ENCODE results near the gene DNAI4. TPM values are rescaled to one million over a fixed set of nuclear protein-coding genes. Genes with fewer than 3 reads are reported as not detected.

DNAI4 gene
- total and polyA plus RNA-seq, 12 donors, result 0.44 to 24.5 (median 13.5) TPM

DNA sequence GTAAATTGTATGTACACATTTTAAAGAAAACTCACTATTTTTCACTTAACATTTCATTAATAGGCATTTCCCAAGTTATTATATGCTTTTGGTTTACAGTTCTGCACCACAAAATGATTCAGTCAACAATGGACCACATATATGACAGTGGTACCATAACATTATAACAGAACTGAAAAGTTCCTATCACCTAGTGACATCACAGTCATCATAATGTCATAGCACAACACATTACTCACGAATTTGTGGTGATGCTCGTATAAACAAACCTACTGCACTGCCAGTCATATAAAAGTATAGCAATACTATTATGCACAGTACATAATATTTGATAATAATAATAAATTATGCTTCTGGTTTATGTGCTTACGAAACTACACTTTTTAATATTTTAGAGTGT lies 30.9 kb downstream of the DNAI4 start:
- Histone ChIP-seq H3K4me3 (no peak overlapping the region), H3K27ac (no peak overlapping the region), H3K27me3 (no peaks in the 10 kb centered on the region), H3K4me1 (no peaks in the 10 kb centered on the region), H3K9me3 (no peaks in the 10 kb centered on the region), H3K36me3 (no peaks in the 10 kb centered on the region)
- intact Hi-C loops (cut with DNase I), result loop anchor here in 1 of 10 donors (10.0 kb wide), 1 partner anchor 119 kb away; no protein-coding TSS in a partner anchor
- TF ChIP-seq, protein P1, sequence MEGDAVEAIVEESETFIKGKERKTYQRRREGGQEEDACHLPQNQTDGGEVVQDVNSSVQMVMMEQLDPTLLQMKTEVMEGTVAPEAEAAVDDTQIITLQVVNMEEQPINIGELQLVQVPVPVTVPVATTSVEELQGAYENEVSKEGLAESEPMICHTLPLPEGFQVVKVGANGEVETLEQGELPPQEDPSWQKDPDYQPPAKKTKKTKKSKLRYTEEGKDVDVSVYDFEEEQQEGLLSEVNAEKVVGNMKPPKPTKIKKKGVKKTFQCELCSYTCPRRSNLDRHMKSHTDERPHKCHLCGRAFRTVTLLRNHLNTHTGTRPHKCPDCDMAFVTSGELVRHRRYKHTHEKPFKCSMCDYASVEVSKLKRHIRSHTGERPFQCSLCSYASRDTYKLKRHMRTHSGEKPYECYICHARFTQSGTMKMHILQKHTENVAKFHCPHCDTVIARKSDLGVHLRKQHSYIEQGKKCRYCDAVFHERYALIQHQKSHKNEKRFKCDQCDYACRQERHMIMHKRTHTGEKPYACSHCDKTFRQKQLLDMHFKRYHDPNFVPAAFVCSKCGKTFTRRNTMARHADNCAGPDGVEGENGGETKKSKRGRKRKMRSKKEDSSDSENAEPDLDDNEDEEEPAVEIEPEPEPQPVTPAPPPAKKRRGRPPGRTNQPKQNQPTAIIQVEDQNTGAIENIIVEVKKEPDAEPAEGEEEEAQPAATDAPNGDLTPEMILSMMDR (IDR thresholded peaks at IDR 0.05), result no peak
- ATAC-seq (no peak), DNase-seq (no peak)
- WGBS, 2 donors, result 93 to 98% methylated on average over 3 of the region's 3 CpGs

DNA sequence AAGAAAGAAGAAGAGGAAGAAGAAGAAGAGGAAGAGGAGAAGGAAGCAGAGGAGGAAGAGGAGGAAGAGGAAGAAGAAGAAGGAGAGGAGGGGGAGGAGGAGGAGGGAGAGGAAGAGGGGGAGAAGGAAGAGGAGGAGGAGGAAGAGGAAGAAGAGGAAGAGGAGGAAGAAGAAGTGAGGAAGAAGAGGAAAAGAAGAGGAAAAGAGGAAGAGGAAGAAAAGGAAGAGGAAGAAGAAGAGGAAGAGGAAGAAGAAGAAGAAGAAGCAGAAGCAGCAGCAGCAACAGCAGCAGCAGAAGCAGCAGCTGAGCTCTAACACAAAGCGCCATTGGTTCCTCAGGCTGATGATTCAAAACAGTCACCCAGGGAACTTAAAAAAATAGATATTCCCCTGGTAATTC lies 34.0 kb downstream of the DNAI4 start:
- Histone ChIP-seq H3K36me3 (peaks cover 0 to 6% (median 0%) of the 10 kb centered on the region in 9 donors), H3K27me3 (no peaks in the 10 kb centered on the region), H3K27ac (no peak overlapping the region), H3K4me1 (no peaks in the 10 kb centered on the region), H3K9me3 (no peaks in the 10 kb centered on the region), H3K4me3 (no peak overlapping the region)
- intact Hi-C loops (cut with DNase I), result loop anchor here in 1 of 10 donors (10.0 kb wide), 1 partner anchor 116 kb away; no protein-coding TSS in a partner anchor
- TF ChIP-seq, protein P1 (IDR thresholded peaks at IDR 0.05), result no peak
- no peak for DNase-seq
- ATAC-seq, result no peak
- 82 to 100% methylated on average over 1 of the region's 1 CpG for WGBS, 2 donors

DNA sequence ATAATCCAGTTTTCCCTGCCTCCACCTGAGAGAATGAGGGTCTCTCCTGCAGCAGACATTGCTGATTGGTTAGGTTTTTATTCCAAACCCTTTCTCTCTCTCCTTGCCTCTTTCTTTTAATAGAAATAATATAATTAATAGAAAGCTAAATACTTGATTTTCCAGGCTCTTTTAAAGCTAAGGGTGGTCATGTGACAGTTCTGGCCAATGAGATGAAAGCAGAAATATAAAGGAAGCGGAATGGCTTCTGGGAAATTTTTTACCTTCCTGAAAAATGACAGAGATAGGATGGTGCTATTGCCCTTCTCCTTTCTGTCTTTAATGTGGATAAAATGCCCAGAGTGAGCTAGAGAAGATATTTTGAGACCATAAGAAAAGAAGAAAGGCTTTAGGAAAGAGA lies 35.6 kb downstream of the DNAI4 start:
- H3K4me1 ChIP-seq, result no peaks in the 10 kb centered on the region
- ATAC-seq, result no peak
- H3K27ac ChIP-seq, result no peak overlapping the region
- H3K4me3 ChIP-seq, result no peak overlapping the region
- no peak for DNase-seq
- TF ChIP-seq, protein P1 (IDR thresholded peaks at IDR 0.05), result no peak
- no peaks in the 10 kb centered on the region for H3K9me3 ChIP-seq
- peaks cover 0 to 6% (median 0%) of the 10 kb centered on the region in 9 donors for H3K36me3 ChIP-seq
- H3K27me3 ChIP-seq, result no peaks in the 10 kb centered on the region
- WGBS, 2 donors, result 97 to 100% methylated on average over 1 of the region's 1 CpG
- intact Hi-C loops (cut with DNase I), result no loop called here

DNA sequence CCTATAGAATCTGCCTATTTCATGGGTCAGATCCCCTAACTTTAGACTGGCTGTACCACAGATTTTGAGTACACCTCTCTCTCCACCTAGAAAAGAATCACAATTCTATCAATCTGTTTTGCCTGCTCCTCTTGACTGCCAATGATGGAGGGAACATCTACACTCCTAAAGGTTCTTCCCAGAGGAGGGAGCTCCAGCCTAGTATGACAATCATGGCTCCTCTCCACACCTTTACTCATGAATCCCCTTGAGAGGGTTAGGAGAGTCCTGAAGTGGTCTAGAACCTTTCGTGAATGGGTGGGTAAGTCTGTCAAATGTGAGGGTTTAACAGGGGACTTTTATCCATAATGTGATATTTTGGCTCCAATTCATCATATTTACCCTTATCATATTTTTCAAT lies 48.0 kb downstream of the DNAI4 start:
- ATAC-seq, result no peak
- 88% methylated on average over 1 of the region's 1 CpG for WGBS, 2 donors

More for the DNA sequence above, 48.0 kb downstream of the DNAI4 start:
- Histone ChIP-seq H3K4me3 (no peak overlapping the region), H3K36me3 (no peaks in the 10 kb centered on the region), H3K27me3 (no peaks in the 10 kb centered on the region), H3K27ac (no peak overlapping the region), H3K9me3 (peaks cover 0 to 36% (median 3%) of the 10 kb centered on the region in 11 donors), H3K4me1 (no peaks in the 10 kb centered on the region)
- DNase-seq, result no peak
- intact Hi-C loops (cut with DNase I), result no loop called here
- TF ChIP-seq, protein P1 (IDR thresholded peaks at IDR 0.05), result no peak
